Measurements from ENCODE around the gene PIGV.

DNA sequence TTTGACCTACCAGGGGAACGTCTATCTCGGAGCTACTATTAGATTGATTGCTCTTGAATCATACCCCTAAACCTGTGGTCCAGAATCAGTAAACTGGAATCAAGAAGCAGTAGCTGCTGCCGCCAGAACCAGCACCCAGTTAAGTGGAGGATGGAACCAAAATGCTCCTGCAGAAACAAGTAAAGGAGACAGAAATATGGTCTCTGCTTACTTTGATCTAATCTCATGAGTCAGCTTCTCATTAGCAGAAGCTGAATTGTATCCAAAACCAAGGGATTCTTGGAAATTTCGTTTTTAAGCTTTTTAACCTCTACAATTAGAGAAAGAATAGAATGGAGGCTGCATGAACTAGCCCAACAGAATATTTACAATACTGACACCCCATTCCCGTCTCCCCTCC, 42.6 kb upstream of the PIGV start:
- TF ChIP-seq, protein P1, sequence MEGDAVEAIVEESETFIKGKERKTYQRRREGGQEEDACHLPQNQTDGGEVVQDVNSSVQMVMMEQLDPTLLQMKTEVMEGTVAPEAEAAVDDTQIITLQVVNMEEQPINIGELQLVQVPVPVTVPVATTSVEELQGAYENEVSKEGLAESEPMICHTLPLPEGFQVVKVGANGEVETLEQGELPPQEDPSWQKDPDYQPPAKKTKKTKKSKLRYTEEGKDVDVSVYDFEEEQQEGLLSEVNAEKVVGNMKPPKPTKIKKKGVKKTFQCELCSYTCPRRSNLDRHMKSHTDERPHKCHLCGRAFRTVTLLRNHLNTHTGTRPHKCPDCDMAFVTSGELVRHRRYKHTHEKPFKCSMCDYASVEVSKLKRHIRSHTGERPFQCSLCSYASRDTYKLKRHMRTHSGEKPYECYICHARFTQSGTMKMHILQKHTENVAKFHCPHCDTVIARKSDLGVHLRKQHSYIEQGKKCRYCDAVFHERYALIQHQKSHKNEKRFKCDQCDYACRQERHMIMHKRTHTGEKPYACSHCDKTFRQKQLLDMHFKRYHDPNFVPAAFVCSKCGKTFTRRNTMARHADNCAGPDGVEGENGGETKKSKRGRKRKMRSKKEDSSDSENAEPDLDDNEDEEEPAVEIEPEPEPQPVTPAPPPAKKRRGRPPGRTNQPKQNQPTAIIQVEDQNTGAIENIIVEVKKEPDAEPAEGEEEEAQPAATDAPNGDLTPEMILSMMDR (IDR thresholded peaks at IDR 0.05; ENCODE audit: poor library complexity, severe bottlenecking): no peak
- TF ChIP-seq SMC3 (conservative IDR thresholded peaks at IDR 0.05; ENCODE audit: poor library complexity): no peak
- TF ChIP-seq EZH2 (IDR thresholded peaks at IDR 0.05; ENCODE audit: borderline replicate concordance, insufficient read depth, low read length, poor library complexity, severe bottlenecking): no peak
